CD4-positive, alpha-beta T cell treated with Interleukin-2 at 100 ng/mL for 4 hours (primary cell): ENCODE measurements around the gene DHRS4L2.

Experiments
- DNase-seq: peaks from one replicate; pipeline ENCODE4 v3.0.0-alpha.2; 2020; ENCODE audit warnings: low spot score

Gene DHRS4L2

DNA sequence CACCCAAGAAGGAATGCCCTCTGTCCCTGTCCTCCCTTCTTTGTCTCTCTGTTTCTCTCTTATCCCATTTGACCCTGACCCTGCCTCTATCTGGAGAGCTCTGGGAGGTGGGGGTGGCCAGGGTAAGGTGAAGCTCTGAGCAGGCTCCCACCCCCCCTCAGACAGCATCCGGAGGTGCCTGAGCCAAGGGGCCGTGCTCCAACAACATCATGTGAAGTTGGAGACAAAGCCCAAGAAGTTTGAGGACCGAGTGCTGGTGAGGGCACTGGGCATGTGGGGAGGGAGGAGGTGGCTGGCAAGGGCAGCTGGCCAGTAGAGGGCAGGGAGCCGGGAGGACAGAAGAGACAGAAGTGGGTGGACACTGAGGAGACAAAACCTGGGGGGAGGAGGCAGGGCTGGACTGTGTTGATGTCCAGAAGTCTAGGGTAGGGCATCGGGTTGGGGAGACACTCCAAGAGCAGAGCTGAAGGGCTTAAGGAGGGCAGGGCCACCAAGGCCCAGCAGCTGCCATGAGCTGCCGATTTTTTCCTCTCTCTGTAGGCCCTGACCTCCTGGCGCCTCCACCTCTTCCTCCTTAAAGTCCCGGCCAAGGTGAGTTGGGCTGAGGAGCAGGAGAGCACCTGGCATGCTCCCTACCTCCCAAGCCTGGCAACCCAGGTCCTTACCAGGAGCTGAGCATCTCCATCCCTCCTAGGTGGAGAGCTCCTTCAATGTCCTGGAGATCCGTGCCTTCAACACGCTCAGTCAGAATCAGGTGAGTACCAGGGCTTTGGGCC, 65.0 kb downstream of the DHRS4L2 start:
- no peak for DNase-seq

DNA sequence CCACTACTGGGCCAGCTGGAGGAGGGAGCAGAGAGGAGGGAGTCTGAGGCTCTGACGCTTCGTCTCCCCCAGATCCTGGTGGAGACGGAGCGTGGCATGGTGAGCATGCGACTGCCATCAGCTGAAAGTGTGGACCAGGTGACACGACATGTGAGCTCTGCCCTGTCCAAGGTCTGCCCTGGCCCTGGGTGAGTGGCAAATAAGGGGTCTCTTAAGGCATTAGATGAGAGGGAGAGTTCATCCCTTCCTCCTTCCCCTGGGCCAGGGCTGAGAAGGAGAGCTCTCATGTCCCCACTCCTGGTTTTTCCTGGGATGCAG, 65.6 kb downstream of the DHRS4L2 start:
- DNase-seq = no peak

DNA sequence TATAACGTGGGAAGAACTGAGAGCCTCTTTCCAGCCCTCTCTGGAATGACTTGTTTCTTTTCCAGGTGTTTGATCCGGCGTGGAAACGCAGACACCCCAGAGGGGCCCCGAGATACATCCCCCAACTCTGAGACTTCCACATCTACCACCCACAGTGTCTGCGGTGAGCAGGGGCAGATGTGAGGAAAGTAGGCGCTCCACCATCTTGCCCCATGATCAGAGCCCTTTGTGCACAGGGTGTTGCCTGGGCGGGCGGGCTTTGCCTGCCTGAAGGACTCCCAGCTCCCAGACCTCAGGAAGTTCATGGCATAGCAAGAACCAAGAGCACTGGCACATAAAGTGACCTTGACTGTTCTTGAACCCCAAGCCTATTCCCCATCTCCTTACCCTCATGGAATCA, 65.9 kb downstream of the DHRS4L2 start:
- no peak for DNase-seq
